ENCODE results near the gene DIP2B.

The DIP2B gene

DNA sequence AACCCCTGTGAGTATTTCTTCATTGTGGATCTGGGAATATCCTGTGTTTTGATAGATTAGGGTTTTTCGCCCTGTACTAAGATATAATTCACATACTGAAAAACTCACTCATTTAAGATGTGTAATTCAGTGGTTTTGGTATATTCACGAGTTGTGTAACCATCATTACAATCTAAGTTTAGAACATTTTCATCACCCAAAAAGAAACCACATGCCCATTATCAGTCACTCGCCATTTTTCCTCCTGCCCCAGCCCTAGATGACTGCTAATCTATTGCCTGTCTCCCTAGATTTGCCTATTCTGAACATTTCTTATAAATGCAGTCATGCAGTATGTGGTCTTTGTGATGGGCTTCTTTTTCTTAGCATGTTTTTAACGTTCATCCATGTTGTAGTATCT is 191.2 kb downstream of the DIP2B start:
- DNase-seq = no peak

DNA sequence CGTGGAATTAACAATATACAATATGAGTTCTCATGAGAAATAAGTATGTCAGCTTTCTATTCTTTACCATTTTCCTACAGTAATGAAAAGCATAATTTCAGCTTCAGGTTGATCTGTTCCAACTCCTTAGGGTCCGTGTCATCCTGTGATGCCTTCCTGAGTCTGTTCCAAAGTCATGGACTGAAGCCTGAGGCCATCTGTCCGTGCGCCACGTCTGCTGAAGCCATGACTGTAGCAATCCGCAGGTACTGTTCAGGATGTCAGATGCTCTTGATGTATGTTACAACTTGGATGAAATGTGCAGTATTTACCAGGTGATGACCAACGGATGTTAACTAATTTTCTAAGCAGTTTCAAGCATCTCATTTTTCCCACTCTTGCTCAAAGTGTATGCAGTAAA is 192.1 kb downstream of the DIP2B start:
- DNase-seq = no peak

DNA sequence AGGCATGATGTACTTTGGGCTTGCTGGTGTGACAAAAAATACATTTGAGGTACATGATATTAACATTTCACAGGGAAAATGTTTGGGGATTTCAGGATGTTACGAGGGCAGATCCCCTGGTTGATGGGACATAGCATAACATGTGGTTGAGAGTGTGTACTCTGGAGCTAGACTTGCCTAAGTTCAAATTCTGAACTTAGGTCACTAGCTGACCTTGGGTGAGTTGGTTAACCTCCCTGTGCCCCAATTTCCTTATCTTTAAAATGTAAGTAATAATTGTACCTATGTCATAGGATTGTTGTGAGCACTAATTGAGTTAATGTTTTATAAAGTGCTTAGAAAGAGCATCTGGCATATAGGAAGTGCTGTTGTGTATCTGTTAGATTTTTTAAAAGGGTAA is 194.4 kb downstream of the DIP2B start:
- no peak for DNase-seq

DNA sequence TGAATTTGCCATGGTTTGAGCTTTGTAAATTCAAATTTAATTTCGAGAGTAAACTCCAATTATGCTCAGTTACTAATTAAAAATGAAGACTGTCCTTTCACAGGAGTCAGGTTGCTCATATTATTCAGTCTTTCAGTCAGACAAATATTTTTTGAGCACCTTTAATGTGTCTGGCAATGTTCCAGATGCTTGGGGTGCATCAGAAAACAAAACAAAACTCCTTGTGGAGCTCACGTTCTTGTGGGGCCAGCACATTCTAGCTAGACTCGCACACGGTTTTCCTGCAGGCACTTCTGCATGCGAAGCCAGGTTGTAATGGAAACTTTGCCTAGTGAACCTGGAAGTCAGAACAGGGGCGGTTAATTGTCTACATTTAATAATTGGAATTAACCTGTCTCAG is 195.2 kb downstream of the DIP2B start:
- no peak for DNase-seq

DNA sequence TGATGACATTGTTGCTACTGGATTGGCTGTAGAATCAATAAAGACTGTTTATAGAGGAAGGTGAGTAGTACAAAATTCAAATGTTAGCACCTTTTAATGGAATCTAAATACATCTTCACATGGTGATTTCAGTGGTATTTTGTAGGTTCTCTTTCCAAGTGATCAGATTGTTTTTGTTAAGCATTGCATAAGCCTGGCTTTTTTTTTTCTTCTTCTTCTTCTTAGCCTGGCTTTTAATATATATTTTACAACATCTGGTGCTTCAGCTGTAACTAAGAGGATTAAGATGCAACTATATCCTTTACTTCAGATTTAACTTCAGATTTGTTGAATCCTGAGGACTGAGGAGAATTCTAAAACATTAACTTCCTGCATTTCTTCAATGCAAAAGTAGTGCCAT is 201.8 kb downstream of the DIP2B start:
- no peak for DNase-seq

- DNase-seq = no peak
These were observed 202.6 kb downstream of the DIP2B start for GRCh38 chr12:50707396-50707795.

- no peak for DNase-seq
These were observed 203.8 kb downstream of the DIP2B start for GRCh38 chr12:50708631-50709030.

GRCh38 chr12:50711121-50711520 is 206.3 kb downstream of the DIP2B start:
- DNase-seq = no peak

- no peak for DNase-seq
These were observed 210.4 kb downstream of the DIP2B start for GRCh38 chr12:50715174-50715573.

GRCh38 chr12:50718760-50719159 is 214.0 kb downstream of the DIP2B start:
- no peak for DNase-seq

DNA sequence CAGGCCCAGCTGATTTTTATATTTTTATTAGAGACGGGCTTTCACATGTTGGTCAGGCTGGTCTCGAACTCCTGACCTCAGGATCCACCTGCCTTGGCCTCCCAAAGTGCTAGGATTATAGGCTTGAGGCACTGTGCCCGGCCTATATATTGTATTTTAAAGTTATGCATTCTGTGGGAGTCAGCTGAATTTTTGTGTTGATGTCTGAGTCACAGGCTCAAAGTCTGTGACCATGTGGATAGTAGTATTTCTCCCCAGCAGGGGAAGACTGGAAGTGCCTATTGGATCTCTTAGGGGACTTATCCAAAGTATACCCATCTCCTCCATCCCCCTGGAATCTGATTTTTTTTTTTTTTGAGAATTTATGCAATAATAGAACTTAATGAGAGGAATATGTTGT is 215.3 kb downstream of the DIP2B start:
- DNase-seq = no peak

- DNase-seq = no peak
These were observed 215.7 kb downstream of the DIP2B start for GRCh38 chr12:50720501-50720900.

GRCh38 chr12:50723865-50724264 is 219.1 kb downstream of the DIP2B start:
- no peak for DNase-seq

- DNase-seq = no peak
These were observed 220.5 kb downstream of the DIP2B start for GRCh38 chr12:50725011-50725942.

DNA sequence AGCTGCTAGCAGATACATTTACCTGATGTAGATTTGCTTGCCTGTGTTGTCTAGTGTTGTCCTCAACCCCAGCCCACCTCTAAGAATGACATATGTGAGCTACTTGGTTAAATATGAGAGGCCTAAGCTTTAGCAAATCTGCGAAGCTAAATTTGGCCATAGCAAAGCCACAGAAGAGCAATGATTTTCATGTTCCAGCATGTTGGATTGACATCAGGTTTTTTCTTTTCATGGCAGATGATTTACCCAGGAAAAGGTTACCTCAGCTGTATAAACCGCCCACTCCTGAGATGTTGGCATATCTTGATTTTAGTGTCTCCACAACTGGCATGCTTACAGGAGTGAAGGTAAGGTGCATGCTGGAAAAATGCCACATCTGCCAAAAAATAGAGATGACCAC is 222.7 kb downstream of the DIP2B start:
- DNase-seq = no peak

GRCh38 chr12:50728417-50728816 is 223.6 kb downstream of the DIP2B start:
- DNase-seq = no peak

GRCh38 chr12:50728841-50729240 is 224.1 kb downstream of the DIP2B start:
- no peak for DNase-seq

- no peak for DNase-seq
These were observed 227.8 kb downstream of the DIP2B start for GRCh38 chr12:50732591-50732990.

- DNase-seq = no peak
These were observed 228.9 kb downstream of the DIP2B start for GRCh38 chr12:50733706-50734105.

DNA sequence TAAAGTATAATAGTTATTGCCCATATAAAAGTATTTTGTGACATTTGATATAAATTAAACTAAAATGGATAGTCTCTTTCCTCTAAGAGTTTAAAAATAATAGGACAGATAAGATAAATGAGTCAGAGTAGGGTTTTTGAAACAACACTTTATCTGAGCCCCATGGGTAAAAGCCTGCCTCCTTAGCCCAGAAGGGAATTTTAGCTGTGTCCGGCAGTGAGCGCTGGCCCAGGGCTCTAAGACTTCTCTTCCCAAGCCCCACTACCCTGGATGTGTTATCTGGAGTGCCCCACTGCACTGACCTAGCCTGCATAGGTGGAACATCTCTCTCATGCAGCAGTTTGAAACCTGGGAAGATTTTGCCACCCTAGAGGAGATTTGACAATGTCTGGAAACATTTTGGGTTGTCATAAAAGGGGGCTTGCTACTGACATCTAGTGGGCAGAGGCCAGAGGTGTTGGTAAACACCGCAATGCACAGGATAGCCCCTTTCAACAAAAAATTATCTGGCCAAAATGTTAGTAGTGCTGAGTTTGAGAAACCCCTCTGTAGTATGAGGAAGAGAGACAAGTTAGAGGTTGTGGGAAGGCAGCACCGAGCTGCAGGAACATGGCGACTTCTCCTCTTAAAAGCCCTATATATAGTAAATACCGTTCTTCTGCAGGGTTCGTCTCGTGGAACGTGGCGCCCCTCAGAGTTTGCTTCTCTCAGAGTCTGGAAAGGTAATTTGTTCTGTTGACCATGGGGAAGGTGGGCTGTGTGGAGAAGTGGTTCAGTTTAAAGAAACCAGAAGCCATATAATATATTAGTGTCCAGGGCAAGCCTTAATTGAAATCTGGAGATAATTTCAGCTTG is 229.9 kb downstream of the DIP2B start:
- no peak for DNase-seq

DNA sequence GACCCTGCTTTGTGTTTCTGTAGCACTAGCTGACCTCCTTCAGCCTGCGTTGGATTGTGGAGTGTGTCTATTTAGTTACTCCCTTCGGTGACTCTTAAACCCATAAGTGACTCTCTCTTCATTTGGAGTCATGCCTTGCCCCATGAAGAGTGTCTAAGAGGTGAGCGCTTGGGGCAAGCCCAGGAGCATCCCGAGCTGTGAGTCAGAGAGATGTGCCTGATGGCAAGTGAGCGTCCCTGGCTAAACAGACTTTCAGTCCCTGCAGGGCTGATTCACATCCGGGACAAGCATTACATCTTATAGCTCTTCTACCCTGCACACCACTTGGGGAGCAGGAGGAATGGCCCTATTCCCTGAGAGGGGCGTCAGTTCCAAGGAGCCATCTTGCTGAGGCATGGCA is 234.8 kb downstream of the DIP2B start:
- no peak for DNase-seq

- DNase-seq = no peak
These were observed 235.5 kb downstream of the DIP2B start for GRCh38 chr12:50740307-50740706.

DNA sequence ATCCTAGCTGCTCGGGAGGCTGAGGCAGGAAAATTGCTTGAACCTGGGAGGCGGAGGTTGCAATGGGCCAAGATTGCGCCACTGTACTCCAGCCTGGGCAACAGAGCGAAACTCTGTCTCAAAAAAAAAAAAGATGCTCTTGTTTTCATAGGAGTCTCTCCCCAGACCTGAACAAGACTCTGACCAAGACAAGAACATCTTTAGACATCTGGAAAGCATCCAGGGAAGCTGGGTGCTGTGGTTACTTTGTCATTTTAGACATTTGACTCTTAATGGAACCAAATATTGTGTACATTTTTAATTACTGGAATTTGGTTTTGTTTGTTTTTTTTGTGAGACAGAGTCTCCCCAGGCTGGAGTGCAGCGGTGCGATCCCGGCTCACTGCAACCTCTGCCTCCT is 238.0 kb downstream of the DIP2B start:
- no peak for DNase-seq

GRCh38 chr12:50745861-50746260 is 241.1 kb downstream of the DIP2B start:
- no peak for DNase-seq
